Karpas-422 (cell line): ENCODE data around the gene CACTIN. TPM values are rescaled to one million over a fixed set of nuclear protein-coding genes. Genes with fewer than 3 reads are reported as not detected.

Source experiments
- DNase-seq: peaks from one replicate; pipeline ENCODE4 v3.0.0-alpha.2; 2015
- H2AFZ ChIP-seq: fragments of 200-600 bp; sonication (generic); 2 replicates; pipeline ENCODE4 v1.6.1; 2014; ENCODE audit warnings: antibody characterized with exemption, low read length, mixed read lengths
- H3K27ac ChIP-seq: fragments of 200-600 bp; sonication (generic); 2 replicates; pipeline ENCODE4 v1.5.1; 2014; ENCODE audit warnings: mild to moderate bottlenecking, low read length, moderate library complexity
- H3K27me3 ChIP-seq: fragments of 200-600 bp; sonication (generic); 2 replicates; pipeline ENCODE4 v1.6.1; 2014; ENCODE audit warnings: low read length, mixed read lengths
- H3K36me3 ChIP-seq: fragments of 200-600 bp; sonication (generic); 2 replicates; pipeline ENCODE4 v1.6.1; 2014; ENCODE audit warnings: low read length, mixed read lengths; ENCODE audit not compliant: insufficient read depth
- H3K4me1 ChIP-seq: fragments of 200-600 bp; sonication (generic); 2 replicates; pipeline ENCODE4 v1.6.1; 2014; ENCODE audit warnings: mild to moderate bottlenecking, low read length, mixed read lengths
- H3K4me2 ChIP-seq: fragments of 200-600 bp; sonication (generic); 2 replicates; pipeline ENCODE4 v1.6.1; 2014; ENCODE audit warnings: low read length, low read depth, mild to moderate bottlenecking; ENCODE audit not compliant: poor library complexity, severe bottlenecking
- H3K4me3 ChIP-seq: fragments of 200-600 bp; sonication (generic); 2 replicates; pipeline ENCODE4 v1.5.1; 2014; ENCODE audit warnings: mild to moderate bottlenecking, antibody characterized with exemption, low read length, mixed read lengths
- H3K79me2 ChIP-seq: fragments of 200-600 bp; sonication (generic); 2 replicates; pipeline ENCODE4 v1.6.1; 2014; ENCODE audit warnings: mild to moderate bottlenecking, low read length, mixed read lengths
- H3K9ac ChIP-seq: fragments of 200-600 bp; sonication (generic); 2 replicates; pipeline ENCODE4 v1.6.0; 2014; ENCODE audit warnings: low read length
- H3K9me2 ChIP-seq: fragments of 200-600 bp; sonication (generic), shearing (Covaris generic); replicated peaks from 2 replicates; pipeline ENCODE4 v1.6.0; 2014; ENCODE audit warnings: mild to moderate bottlenecking, low read length, moderate library complexity; ENCODE audit not compliant: insufficient read depth
- H3K9me3 ChIP-seq: fragments of 300-700, 200-600 bp; sonication (generic); 2 replicates; pipeline ENCODE4 v1.6.1; 2014; ENCODE audit warnings: low read length, mixed read lengths
- H4K20me1 ChIP-seq: fragments of 200-600 bp; sonication (generic); 2 replicates; pipeline ENCODE4 v1.6.1; 2014; ENCODE audit warnings: mild to moderate bottlenecking, antibody characterized with exemption, low read length, low read depth; ENCODE audit not compliant: insufficient read depth
- total RNA-seq: library from RNA; depleted of rRNA; stranded (reverse); fragments of >200 nt; shearing (Covaris generic); gene quantifications from 2 replicates; pipeline ENCODE4 v1.2.3, GENCODE V29; 2014; ENCODE audit warnings: low replicate concordance

Gene CACTIN
- total RNA-seq, 1 experiment from 2014 or later: 9.5 TPM

DNA sequence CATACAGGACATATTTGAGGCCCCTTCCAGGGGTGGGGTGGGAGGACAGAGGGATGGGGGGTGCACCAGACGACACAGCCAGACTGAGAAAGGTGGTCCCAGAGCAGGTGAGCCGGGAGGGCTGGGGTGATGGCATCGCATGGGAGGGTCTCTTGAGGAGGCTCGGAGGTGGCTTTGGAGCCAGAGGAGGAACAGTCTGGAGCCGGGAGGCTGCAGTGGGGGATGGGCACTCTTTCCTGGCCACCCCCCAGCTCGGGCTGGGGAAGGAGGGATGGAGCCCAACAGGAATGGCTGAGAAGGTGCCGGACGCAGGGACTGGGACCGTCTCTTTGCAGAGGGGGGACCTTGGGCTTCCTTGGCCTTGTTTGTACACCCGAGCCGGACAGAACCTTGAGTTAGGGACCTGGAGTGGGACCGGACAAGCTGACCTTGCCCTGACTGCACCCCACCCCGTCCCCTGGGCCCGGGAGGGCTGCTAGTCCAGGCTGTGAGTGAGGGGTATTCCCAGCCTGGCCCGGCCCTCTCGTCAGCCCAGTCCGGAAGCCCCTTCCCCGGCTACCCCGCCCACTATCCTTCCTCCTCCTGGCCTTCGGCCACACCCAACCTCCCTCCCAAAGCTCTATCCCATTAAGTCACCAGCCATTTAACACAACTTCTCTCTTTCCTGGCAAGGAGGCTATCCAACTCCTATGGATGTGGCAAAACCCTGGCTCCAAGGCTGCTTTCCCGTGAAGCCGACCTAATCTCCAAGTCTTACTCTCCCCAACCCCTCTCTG is 19.1 kb downstream of the CACTIN start:
- Histone ChIP-seq H4K20me1 (peaks cover 10% of the 10 kb centered on the region; the same call in 1 of the 2 replicates), H3K36me3 (no peaks in the 10 kb centered on the region), H3K27me3 (no peaks in the 10 kb centered on the region), H3K9me3 (no peaks in the 10 kb centered on the region), H2AFZ (no peak overlapping the region), H3K9ac (no peak overlapping the region), H3K79me2 (no peaks in the 10 kb centered on the region), H3K9me2 (no peaks in the 10 kb centered on the region), H3K27ac (no peak overlapping the region), H3K4me1 (peaks cover 7% of the 10 kb centered on the region; the same call in 1 of the 2 replicates), H3K4me2 (no peak overlapping the region), H3K4me3 (no peak overlapping the region)
- no peak for DNase-seq

DNA sequence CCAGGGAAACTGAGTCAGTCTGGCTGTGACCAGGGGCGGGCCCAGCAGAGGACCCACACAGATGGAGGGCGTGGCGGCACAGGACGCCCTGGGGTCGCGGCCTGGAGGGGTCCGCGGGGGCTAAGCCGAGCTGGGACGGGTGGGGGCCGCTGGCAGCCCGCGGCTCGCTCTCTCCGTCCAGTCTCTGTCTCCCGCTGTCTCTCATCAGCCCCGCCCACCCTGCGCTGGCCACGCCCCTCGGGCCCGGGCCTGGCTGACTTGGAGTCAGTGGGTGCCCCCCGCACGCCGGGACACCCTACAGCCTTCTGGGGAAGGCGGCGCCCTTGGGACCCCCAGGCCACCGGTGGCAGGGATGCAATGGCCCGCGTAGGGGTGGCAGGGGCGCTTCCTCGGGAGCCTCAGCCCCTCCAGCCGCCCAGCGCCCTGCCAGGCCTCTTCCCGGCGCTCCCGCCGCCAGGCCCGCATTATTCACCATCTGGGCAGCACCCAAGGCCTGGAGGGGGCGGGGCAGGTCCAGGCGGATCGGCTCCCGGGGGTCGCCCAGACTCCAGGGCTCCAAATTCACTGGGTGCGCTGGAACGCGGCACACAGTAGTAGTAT is 19.8 kb downstream of the CACTIN start, which contains the start of gene TBXA2R:
TBXA2R (minus strand) TSS at position 186 of the 600 bp plus-strand sequence. CDS start 6,241 bp downstream, outside the sequence.
- DNase-seq: peak; percentile 71
- H3K4me3 ChIP-seq: no peak within 1 kb of the TSS
- H3K9me2 ChIP-seq: no peaks in the 10 kb centered on the region
- no peaks in the 10 kb centered on the region for H3K36me3 ChIP-seq
- peaks cover 10% of the 10 kb centered on the region; the same call in 1 of the 2 replicates for H4K20me1 ChIP-seq
- no peak within 1 kb of the TSS for H3K9ac ChIP-seq
- H3K27ac ChIP-seq: no peak within 1 kb of the TSS
- H3K27me3 ChIP-seq: no peaks in the 10 kb centered on the region
- no peaks in the 10 kb centered on the region for H3K9me3 ChIP-seq
- no peak within 1 kb of the TSS for H3K4me2 ChIP-seq
- no peak within 1 kb of the TSS for H2AFZ ChIP-seq
- no peaks in the 10 kb centered on the region for H3K79me2 ChIP-seq
- peaks cover 7% of the 10 kb centered on the region; the same call in 1 of the 2 replicates for H3K4me1 ChIP-seq

DNA sequence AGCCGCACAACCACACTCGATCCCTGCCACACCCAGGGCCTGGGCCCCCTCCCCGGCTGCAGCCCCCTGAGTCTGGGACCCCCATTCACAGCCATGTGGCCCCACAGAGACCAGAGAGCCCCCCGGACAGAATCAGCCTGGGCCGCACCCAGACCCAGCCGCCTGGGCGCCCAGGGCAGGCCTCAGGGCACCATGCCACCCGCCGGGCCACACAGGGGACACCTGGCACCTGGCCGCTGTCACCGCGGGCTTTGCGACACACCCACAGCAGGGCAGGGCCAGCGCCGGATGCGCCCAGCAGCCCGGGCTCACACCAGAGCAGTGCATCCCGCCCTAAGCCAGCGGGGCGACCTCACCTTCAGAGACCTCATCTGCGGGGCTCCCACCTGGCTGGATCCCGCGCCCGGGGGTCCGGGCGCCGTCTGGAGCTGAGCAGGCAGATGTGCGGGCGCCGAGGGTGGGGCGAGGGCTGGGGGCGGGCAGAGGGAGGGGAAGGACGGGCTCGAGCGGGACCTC is 20.4 kb downstream of the CACTIN start:
- no peak overlapping the region for H3K4me2 ChIP-seq
- H3K79me2 ChIP-seq: no peaks in the 10 kb centered on the region
- H3K27ac ChIP-seq: no peak overlapping the region
- no peak overlapping the region for H2AFZ ChIP-seq
- no peak overlapping the region for H3K9ac ChIP-seq
- no peaks in the 10 kb centered on the region for H3K9me3 ChIP-seq
- no peaks in the 10 kb centered on the region for H3K27me3 ChIP-seq
- H3K4me1 ChIP-seq: peaks cover 7% of the 10 kb centered on the region; the same call in 1 of the 2 replicates
- no peak for DNase-seq
- H3K36me3 ChIP-seq: no peaks in the 10 kb centered on the region
- no peak overlapping the region for H3K4me3 ChIP-seq
- no peaks in the 10 kb centered on the region for H3K9me2 ChIP-seq
- peaks cover 10% of the 10 kb centered on the region; the same call in 1 of the 2 replicates for H4K20me1 ChIP-seq

DNA sequence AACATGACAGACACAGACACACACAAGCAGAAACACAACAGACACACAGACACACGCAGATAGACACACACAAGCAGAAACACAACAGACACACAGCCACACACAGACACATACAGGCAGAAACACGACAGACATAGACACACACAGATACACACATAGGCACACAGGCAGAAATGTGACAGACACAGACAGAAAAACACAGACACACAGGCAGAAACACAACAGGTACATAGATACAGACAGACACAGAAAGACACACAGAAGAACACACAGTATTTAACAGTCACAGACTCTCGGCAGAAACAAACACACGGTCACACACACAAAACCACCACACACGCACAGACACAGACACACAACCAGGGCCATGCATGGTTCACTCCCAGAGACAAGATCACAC is 20.8 kb downstream of the CACTIN start:
- Histone ChIP-seq H3K9me2 (no peaks in the 10 kb centered on the region), H3K9me3 (no peaks in the 10 kb centered on the region), H2AFZ (no peak overlapping the region), H3K9ac (no peak overlapping the region), H3K27me3 (no peaks in the 10 kb centered on the region), H3K4me3 (no peak overlapping the region), H4K20me1 (peaks cover 10% of the 10 kb centered on the region; the same call in 1 of the 2 replicates), H3K79me2 (no peaks in the 10 kb centered on the region), H3K4me2 (no peak overlapping the region), H3K4me1 (peaks cover 7% of the 10 kb centered on the region; the same call in 1 of the 2 replicates), H3K36me3 (no peaks in the 10 kb centered on the region), H3K27ac (no peak overlapping the region)
- no peak for DNase-seq

DNA sequence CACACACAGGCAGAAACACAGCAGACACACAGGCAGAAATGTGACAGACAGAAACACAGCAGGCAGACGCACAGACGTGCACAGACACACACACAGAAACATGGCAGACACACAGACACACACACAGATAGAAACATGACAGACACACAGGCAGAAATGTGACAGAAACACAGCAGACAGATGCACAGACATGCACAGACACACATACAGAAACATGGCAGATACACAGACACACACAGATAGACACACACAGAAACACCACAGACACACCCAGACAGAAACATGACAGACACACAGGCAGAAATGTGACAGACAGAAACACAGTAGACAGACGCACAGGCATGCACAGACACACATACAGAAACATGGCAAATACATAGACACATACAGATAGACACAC is 21.2 kb downstream of the CACTIN start:
- Histone ChIP-seq H3K4me1 (peaks cover 7% of the 10 kb centered on the region; the same call in 1 of the 2 replicates), H3K27ac (no peak overlapping the region), H2AFZ (no peak overlapping the region), H4K20me1 (peaks cover 10% of the 10 kb centered on the region; the same call in 1 of the 2 replicates), H3K36me3 (no peaks in the 10 kb centered on the region), H3K9me3 (no peaks in the 10 kb centered on the region), H3K9me2 (no peaks in the 10 kb centered on the region), H3K4me2 (no peak overlapping the region), H3K79me2 (no peaks in the 10 kb centered on the region), H3K9ac (no peak overlapping the region), H3K27me3 (no peaks in the 10 kb centered on the region), H3K4me3 (no peak overlapping the region)
- DNase-seq: no peak

DNA sequence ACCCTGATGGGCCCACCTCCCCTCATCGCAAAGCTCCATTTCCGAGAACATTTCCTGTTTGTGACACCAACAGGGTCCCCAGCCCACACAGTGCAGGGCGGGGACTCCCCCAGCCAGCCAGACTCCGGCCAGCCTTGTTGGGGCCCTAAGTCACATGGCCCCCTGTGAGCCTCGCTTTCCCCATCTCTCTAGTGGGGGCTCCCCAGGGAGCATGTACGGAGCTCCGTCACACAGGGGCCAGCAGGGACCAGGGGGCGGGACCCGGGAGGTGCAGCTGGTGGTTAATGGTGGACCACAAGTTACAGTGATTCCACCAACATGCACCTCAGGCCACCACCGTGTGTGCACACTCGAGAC is 21.6 kb downstream of the CACTIN start:
- peaks cover 7% of the 10 kb centered on the region; the same call in 1 of the 2 replicates for H3K4me1 ChIP-seq
- H3K9me2 ChIP-seq: no peaks in the 10 kb centered on the region
- H3K4me2 ChIP-seq: no peak overlapping the region
- H3K4me3 ChIP-seq: no peak overlapping the region
- no peak overlapping the region for H2AFZ ChIP-seq
- H3K27ac ChIP-seq: no peak overlapping the region
- H3K9me3 ChIP-seq: no peaks in the 10 kb centered on the region
- DNase-seq: no peak
- no peaks in the 10 kb centered on the region for H3K27me3 ChIP-seq
- H4K20me1 ChIP-seq: peaks cover 10% of the 10 kb centered on the region; the same call in 1 of the 2 replicates
- no peak overlapping the region for H3K9ac ChIP-seq
- no peaks in the 10 kb centered on the region for H3K79me2 ChIP-seq
- no peaks in the 10 kb centered on the region for H3K36me3 ChIP-seq

DNA sequence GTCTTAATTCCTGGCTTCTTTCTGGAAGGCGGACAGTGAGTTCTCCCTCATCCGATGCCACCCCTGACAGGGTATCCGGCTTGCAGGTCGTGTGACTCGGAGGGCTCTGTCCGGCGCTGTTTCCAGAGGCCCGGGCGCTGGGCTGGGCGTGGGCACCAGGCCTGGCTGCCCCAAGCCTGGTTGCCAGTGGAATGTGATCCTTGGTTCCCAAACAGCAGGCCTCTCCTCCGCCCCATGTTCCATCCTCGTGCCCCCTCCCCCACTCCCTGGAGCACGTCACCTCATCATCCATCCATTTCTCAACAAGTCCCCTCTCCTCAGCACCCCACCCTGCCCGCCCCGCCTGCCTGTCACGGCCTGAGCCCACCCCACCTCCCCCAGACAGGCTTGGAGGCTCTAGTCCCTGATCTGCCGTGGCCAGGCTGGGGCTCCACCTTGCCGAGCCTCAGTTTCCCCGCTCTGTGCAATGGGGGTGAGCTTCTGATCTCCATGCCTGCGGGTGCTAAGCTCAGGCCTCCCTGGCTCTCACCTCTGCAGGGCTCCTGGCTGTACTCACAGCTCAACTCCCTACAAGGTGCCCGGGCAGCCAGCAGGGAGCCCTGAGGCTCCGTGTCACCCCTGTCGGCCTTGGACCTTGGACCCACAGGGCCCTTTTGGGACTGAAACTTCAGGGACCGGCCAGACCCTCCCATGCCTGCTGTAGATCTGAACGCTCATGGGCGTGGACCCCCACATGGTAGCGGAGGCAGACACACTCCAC is 22.2 kb downstream of the CACTIN start:
- H3K4me3 ChIP-seq: no peak overlapping the region
- H3K4me2 ChIP-seq: no peak overlapping the region

More for the DNA sequence above, 22.2 kb downstream of the CACTIN start:
- Histone ChIP-seq H3K9me2 (no peaks in the 10 kb centered on the region), H3K9ac (no peak overlapping the region), H3K9me3 (no peaks in the 10 kb centered on the region), H3K27ac (no peak overlapping the region), H4K20me1 (peaks cover 10% of the 10 kb centered on the region; the same call in 1 of the 2 replicates), H3K36me3 (no peaks in the 10 kb centered on the region), H2AFZ (no peak overlapping the region), H3K4me1 (peaks cover 7% of the 10 kb centered on the region; the same call in 1 of the 2 replicates), H3K79me2 (no peaks in the 10 kb centered on the region), H3K27me3 (no peaks in the 10 kb centered on the region)
- DNase-seq: no peak
